ENCODE data around the gene CCDC57. TPM values are rescaled to one million over a fixed set of nuclear protein-coding genes. Genes with fewer than 3 reads are reported as not detected.

CCDC57 gene
- polyA plus RNA-seq, 3 donors: 17.1 to 43.8 (median 20.1) TPM

- no peak overlapping the region for H3K9ac ChIP-seq (ENCODE audit: insufficient read depth, low read length, poor library complexity, severe bottlenecking)
- no peak for TF ChIP-seq CTCF (IDR thresholded peaks at IDR 0.05)
- H3K9me3 ChIP-seq (replicated peaks in 1 of 2; ENCODE audit: control insufficient read depth in 1 of 2, insufficient read depth in 1 of 2, low read length in 2 of 2): no peaks in the 10 kb centered on the region
- 98% methylated on average over 29 of the region's 31 CpGs for WGBS (ENCODE audit: insufficient coverage)
- intact Hi-C loops (cut with micrococcal nuclease): no loop called here
- DNase-seq: no peak
- H3K4me3 ChIP-seq (replicated peaks in 1 of 3; ENCODE audit: low read depth in 2 of 3, low read length in 3 of 3): no peak overlapping the region
- no peaks in the 10 kb centered on the region for H3K4me1 ChIP-seq (ENCODE audit: control insufficient read depth in 1 of 2, insufficient read depth in 2 of 2, low read length in 2 of 2)
- no peak overlapping the region for H3K4me2 ChIP-seq (replicated peaks; ENCODE audit: extremely low read depth, low read length, poor library complexity, severe bottlenecking)
- no peaks in the 10 kb centered on the region for H3K79me2 ChIP-seq (ENCODE audit: insufficient read depth, low read length)
- H3K27ac ChIP-seq (ENCODE audit: low read depth in 1 of 2, low read length in 2 of 2): no peak overlapping the region
- no peak overlapping the region for H2AFZ ChIP-seq (ENCODE audit: insufficient read depth, low read depth, low read length, poor library complexity, severe bottlenecking)
- no peak overlapping the region for H3K27ac Mint-ChIP-seq
- H4K20me1 ChIP-seq (ENCODE audit: insufficient read depth, low read length): no peaks in the 10 kb centered on the region
- H3K36me3 Mint-ChIP-seq: peaks cover 34 to 45% of the 10 kb centered on the region in 2 donors
- no peaks in the 10 kb centered on the region for H3K27me3 ChIP-seq (ENCODE audit: control insufficient read depth in 2 of 2, insufficient read depth in 2 of 2, low read length in 2 of 2)
- H3K9me3 Mint-ChIP-seq: no peaks in the 10 kb centered on the region
- H3K27me3 Mint-ChIP-seq (ENCODE audit: low read depth in 3 of 3): peaks cover 0 to 2% (median 0%) of the 10 kb centered on the region in 3 donors
- no peak overlapping the region for H3K4me3 Mint-ChIP-seq
- H3K36me3 ChIP-seq (replicated peaks in 1 of 2; ENCODE audit: control insufficient read depth in 1 of 2, insufficient read depth in 2 of 2, low read length in 2 of 2): peaks cover 15 to 24% of the 10 kb centered on the region in 2 donors
- H3K4me1 Mint-ChIP-seq: no peaks in the 10 kb centered on the region
Measured at GRCh38 chr17:82180776-82181528, 31.7 kb downstream of the CCDC57 start.

- intact Hi-C loops (cut with micrococcal nuclease): no loop called here
- H3K4me1 ChIP-seq (ENCODE audit: control insufficient read depth in 1 of 2, insufficient read depth in 2 of 2, low read length in 2 of 2): no peaks in the 10 kb centered on the region
- H3K36me3 ChIP-seq (replicated peaks in 1 of 2; ENCODE audit: control insufficient read depth in 1 of 2, insufficient read depth in 2 of 2, low read length in 2 of 2): peaks cover 15 to 24% of the 10 kb centered on the region in 2 donors
- no peak overlapping the region for H3K27ac ChIP-seq (ENCODE audit: low read depth in 1 of 2, low read length in 2 of 2)
- H3K4me3 Mint-ChIP-seq: no peak overlapping the region
- H3K9me3 Mint-ChIP-seq: no peaks in the 10 kb centered on the region
- peaks cover 0 to 2% (median 0%) of the 10 kb centered on the region in 3 donors for H3K27me3 Mint-ChIP-seq (ENCODE audit: low read depth in 3 of 3)
- H3K4me2 ChIP-seq (replicated peaks; ENCODE audit: extremely low read depth, low read length, poor library complexity, severe bottlenecking): no peak overlapping the region
- DNase-seq: no peak
- no peak overlapping the region for H3K4me3 ChIP-seq (replicated peaks in 1 of 3; ENCODE audit: low read depth in 2 of 3, low read length in 3 of 3)
- 99% methylated on average over 9 of the region's 10 CpGs for WGBS (ENCODE audit: insufficient coverage)
- peak overlapping the region in 3 of 7 donors; percentile 35 to 73 (median 49) for H3K27ac Mint-ChIP-seq
- no peaks in the 10 kb centered on the region for H3K27me3 ChIP-seq (ENCODE audit: control insufficient read depth in 2 of 2, insufficient read depth in 2 of 2, low read length in 2 of 2)
- H3K79me2 ChIP-seq (ENCODE audit: insufficient read depth, low read length): no peaks in the 10 kb centered on the region
- no peaks in the 10 kb centered on the region for H3K4me1 Mint-ChIP-seq
- H3K36me3 Mint-ChIP-seq: peaks cover 38 to 44% of the 10 kb centered on the region in 2 donors
- H3K9me3 ChIP-seq (replicated peaks in 1 of 2; ENCODE audit: control insufficient read depth in 1 of 2, insufficient read depth in 1 of 2, low read length in 2 of 2): no peaks in the 10 kb centered on the region
- no peaks in the 10 kb centered on the region for H4K20me1 ChIP-seq (ENCODE audit: insufficient read depth, low read length)
- H2AFZ ChIP-seq (ENCODE audit: insufficient read depth, low read depth, low read length, poor library complexity, severe bottlenecking): no peak overlapping the region
- TF ChIP-seq CTCF (IDR thresholded peaks at IDR 0.05): no peak
- no peak overlapping the region for H3K9ac ChIP-seq (ENCODE audit: insufficient read depth, low read length, poor library complexity, severe bottlenecking)
Measured at GRCh38 chr17:82179946-82180475, 32.6 kb downstream of the CCDC57 start.

Measured in CD14-positive monocyte (primary cell).